Measurements from ENCODE around the gene USP17L28.
"Not testable (repeated sequence)": the region's sequence is repeated elsewhere in the genome, so short reads cannot be mapped to it uniquely, and the experiment has no call there.

DNA sequence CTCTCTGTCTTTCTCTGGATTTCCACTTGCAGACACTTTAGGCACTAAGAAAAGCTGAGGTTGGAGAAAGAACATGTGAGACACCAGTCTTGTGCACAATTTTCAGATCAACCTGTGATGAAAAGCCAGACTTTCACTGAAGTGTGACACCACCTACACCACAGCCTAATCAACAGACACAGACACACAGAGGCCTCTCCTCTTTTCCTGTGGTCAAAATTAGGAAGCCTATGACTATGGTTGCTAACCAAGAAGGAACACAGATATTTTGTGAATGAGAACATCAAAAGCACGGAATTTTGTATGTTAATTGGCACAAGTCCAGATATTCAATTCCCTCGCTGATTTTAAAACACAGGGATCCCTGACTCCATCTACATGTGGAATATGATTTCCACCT lies 40.3 kb downstream of the USP17L28 start:
- TF ChIP-seq, protein P1, sequence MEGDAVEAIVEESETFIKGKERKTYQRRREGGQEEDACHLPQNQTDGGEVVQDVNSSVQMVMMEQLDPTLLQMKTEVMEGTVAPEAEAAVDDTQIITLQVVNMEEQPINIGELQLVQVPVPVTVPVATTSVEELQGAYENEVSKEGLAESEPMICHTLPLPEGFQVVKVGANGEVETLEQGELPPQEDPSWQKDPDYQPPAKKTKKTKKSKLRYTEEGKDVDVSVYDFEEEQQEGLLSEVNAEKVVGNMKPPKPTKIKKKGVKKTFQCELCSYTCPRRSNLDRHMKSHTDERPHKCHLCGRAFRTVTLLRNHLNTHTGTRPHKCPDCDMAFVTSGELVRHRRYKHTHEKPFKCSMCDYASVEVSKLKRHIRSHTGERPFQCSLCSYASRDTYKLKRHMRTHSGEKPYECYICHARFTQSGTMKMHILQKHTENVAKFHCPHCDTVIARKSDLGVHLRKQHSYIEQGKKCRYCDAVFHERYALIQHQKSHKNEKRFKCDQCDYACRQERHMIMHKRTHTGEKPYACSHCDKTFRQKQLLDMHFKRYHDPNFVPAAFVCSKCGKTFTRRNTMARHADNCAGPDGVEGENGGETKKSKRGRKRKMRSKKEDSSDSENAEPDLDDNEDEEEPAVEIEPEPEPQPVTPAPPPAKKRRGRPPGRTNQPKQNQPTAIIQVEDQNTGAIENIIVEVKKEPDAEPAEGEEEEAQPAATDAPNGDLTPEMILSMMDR (IDR thresholded peaks at IDR 0.05; ENCODE audit: low read length) = not testable (repeated sequence)
- not testable (repeated sequence) for TF ChIP-seq EZH2phosphoT487 (IDR thresholded peaks at IDR 0.05; ENCODE audit: low read length); EZH2 (optimal IDR thresholded peaks at IDR 0.05; ENCODE audit: low read depth, low read length)
